Esophagus (tissue), 2 donors: ENCODE data around the gene PLN. TPM values are rescaled to one million over a fixed set of nuclear protein-coding genes. Genes with fewer than 3 reads are reported as not detected.

Experiments used
- H3K27ac ChIP-seq, 2 donors: one replicate each; pipeline ENCODE4 v1.5.1; 2013; ENCODE audit warnings: low read depth in 2 of 2, mild to moderate bottlenecking in 2 of 2, inconsistent platforms in 1 of 2, low read length in 1 of 2, moderate library complexity in 1 of 2
- H3K27me3 ChIP-seq, 2 donors: one replicate each; pipeline ENCODE4 v1.6.1; 2013; ENCODE audit warnings: low read length in 2 of 2, control low read depth in 1 of 2, mild to moderate bottlenecking in 1 of 2; ENCODE audit not compliant: insufficient read depth in 2 of 2, control insufficient read depth in 1 of 2
- H3K36me3 ChIP-seq, 2 donors: one replicate each; pipeline ENCODE4 v1.6.1; 2013; ENCODE audit warnings: low read length in 1 of 2; ENCODE audit not compliant: control insufficient read depth in 2 of 2, insufficient read depth in 2 of 2
- H3K4me1 ChIP-seq, 2 donors: one replicate each; pipeline ENCODE4 v1.6.1; 2013; ENCODE audit warnings: low read length in 1 of 2; ENCODE audit not compliant: control insufficient read depth in 2 of 2, insufficient read depth in 2 of 2
- H3K4me3 ChIP-seq, 2 donors: one replicate each; pipeline ENCODE4 v1.5.1; 2013; ENCODE audit warnings: low read length in 2 of 2, mild to moderate bottlenecking in 2 of 2, low read depth in 1 of 2, moderate library complexity in 1 of 2
- H3K9me3 ChIP-seq, 2 donors: one replicate each; pipeline ENCODE4 v1.6.1; 2013; ENCODE audit warnings: mild to moderate bottlenecking in 2 of 2, low read depth in 1 of 2, low read length in 1 of 2, moderate library complexity in 1 of 2; ENCODE audit not compliant: control insufficient read depth in 2 of 2, insufficient read depth in 1 of 2
- WGBS, 2 donors: extraction: QIAGEN DNeasy Blood & Tissue Kit; methylation state at CpG; one replicate each; pipeline ENCODE4 v1.1.7; 2013; 5-methylcytosine and 5-hydroxymethylcytosine counted together
- polyA plus RNA-seq, 2 donors: library from polyadenylated mRNA; stranded (reverse); fragments of 200-250 nt; gene quantifications; one replicate each; pipeline ENCODE4 v1.2.3, GENCODE V29; 2013
- donor health status: healthy with polysubstance abuse.
- donor health status: Bipolar disorder and iron deficiency.

Gene PLN
- polyA plus RNA-seq, 2 donors, result 8.3 to 15.2 TPM

DNA sequence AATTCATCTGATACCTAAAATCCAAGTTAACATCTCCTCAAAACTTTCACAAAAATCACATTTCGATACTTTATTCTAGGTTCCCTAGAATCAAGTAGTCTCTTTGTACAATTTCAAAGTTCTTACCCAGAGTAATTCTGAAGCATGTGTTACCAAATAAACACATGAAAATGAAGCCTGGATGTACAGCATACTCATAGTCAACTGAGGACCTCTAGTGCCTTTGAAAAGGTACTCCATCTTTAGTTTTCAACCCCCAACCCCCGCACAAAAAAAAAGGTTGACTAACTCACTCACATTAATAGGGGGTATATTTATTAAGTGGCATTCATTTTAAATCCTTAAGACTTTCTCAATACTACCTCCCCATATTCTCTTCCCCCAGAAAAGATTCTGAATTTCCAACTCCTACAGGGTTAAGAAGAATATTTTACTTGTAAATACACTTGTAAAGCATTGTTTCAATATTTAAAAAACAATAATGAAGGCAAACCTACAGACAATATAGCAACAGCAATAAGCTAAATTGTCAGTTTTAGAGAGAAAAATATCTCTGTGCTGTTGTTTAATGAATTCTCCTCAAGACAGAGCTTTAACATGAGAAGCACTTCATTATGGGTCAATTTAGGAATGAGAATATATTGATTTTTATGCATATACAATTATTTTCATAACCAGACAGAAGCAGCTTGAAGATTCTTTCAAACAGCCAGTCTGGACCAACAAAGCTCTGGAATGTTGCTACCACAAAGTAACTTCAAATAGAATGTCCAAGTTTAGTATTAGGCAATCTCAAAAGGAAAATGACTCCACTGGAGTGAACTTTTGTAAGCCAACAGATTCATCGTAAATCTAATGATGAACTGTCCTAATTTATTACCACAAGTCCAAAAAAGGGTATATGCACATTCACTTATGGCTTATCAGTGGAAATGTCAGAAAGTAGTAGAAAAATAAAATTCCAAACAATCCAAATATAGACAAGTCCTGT lies 3.3 kb downstream of the PLN start:
- H3K27ac ChIP-seq, result no peak overlapping the region
- H3K4me3 ChIP-seq, result no peak overlapping the region
- H3K9me3 ChIP-seq, result no peaks in the 10 kb centered on the region
- 29 to 36% methylated on average over 3 of the region's 3 CpGs for WGBS, 2 donors
- H3K27me3 ChIP-seq, result no peaks in the 10 kb centered on the region
- H3K4me1 ChIP-seq, result no peaks in the 10 kb centered on the region
- no peaks in the 10 kb centered on the region for H3K36me3 ChIP-seq

DNA sequence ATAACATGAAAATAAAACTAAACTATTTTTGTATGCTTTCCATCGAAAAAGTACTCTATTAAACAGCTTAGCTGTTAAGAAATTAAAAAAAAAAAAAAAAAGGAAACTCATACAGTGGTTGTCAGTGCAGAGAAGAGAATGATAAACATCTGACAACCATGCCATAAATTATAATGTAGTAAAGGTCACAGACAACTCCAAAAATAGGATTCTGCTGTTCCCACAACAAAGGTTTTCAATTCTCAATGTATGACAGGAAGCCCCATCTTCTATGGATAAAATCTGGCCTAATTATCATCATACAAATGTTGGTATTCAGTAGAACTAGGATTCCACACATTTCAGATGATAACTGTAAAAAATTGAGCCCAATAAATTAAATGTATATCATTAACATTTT lies 5.0 kb downstream of the PLN start:
- Histone ChIP-seq H3K27ac (no peak overlapping the region), H3K36me3 (no peaks in the 10 kb centered on the region), H3K4me1 (no peaks in the 10 kb centered on the region), H3K4me3 (no peak overlapping the region), H3K9me3 (no peaks in the 10 kb centered on the region), H3K27me3 (no peaks in the 10 kb centered on the region)
- WGBS, 2 donors, result 48 to 58% methylated on average over 1 of the region's 1 CpG

DNA sequence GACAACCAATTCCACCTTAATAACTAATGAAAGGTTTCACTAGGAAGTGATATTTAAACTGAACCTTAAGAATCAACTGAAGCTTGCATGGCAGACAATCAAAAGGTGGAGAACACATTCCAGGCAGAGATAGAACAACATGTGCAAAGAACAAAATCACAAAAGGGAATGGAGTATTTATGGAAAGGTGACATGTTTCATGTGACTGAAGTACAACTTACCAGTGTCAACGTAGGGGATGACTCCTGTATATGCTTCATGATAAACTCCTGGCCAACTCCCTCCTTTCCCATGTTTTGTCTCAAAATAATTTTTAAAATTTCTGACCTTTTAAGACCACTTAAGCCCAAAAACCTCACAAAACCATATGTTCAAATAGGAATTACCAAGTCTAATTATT lies 6.6 kb downstream of the PLN start:
- H3K27me3 ChIP-seq, result no peaks in the 10 kb centered on the region
- H3K4me1 ChIP-seq, result no peaks in the 10 kb centered on the region
- no peak overlapping the region for H3K27ac ChIP-seq
- H3K4me3 ChIP-seq, result no peak overlapping the region
- no peaks in the 10 kb centered on the region for H3K9me3 ChIP-seq
- WGBS, 2 donors, result 72 to 83% methylated on average over 1 of the region's 1 CpG
- H3K36me3 ChIP-seq, result no peaks in the 10 kb centered on the region

DNA sequence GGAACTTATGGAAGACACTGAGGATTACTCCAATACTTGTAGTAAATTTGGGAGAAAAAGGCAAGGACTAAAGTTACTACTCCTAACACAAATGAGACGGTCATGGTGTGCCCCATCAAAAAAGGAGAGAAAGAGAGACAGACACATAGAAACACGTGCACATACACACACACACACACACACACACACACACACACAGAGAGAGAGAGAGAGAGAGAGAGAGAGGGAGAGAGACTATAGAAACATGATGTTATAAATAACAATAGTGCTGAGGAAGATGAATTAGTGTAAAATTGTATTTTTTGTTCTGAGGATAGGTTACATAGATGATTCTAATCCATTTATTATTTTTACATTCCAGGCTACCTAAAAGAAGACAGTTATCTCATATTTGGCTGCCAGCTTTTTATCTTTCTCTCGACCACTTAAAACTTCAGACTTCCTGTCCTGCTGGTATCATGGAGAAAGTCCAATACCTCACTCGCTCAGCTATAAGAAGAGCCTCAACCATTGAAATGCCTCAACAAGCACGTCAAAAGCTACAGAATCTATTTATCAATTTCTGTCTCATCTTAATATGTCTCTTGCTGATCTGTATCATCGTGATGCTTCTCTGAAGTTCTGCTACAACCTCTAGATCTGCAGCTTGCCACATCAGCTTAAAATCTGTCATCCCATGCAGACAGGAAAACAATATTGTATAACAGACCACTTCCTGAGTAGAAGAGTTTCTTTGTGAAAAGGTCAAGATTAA lies 10.5 kb downstream of the PLN start:
- no peaks in the 10 kb centered on the region for H3K9me3 ChIP-seq
- H3K4me1 ChIP-seq, result no peaks in the 10 kb centered on the region
- 46 to 55% methylated on average over 6 of the region's 6 CpGs for WGBS, 2 donors
- H3K27me3 ChIP-seq, result no peaks in the 10 kb centered on the region
- H3K27ac ChIP-seq, result no peak overlapping the region
- H3K36me3 ChIP-seq, result no peaks in the 10 kb centered on the region
- no peak overlapping the region for H3K4me3 ChIP-seq

DNA sequence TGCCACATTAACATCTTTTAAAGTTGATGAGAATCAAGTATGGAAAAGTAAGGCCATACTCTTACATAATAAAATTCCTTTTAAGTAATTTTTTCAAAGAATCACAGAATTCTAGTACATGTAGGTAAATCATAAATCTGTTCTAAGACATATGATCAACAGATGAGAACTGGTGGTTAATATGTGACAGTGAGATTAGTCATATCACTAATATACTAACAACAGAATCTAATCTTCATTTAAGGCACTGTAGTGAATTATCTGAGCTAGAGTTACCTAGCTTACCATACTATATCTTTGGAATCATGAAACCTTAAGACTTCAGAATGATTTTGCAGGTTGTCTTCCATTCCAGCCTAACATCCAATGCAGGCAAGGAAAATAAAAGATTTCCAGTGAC lies 11.6 kb downstream of the PLN start:
- no peak overlapping the region for H3K27ac ChIP-seq

DNA sequence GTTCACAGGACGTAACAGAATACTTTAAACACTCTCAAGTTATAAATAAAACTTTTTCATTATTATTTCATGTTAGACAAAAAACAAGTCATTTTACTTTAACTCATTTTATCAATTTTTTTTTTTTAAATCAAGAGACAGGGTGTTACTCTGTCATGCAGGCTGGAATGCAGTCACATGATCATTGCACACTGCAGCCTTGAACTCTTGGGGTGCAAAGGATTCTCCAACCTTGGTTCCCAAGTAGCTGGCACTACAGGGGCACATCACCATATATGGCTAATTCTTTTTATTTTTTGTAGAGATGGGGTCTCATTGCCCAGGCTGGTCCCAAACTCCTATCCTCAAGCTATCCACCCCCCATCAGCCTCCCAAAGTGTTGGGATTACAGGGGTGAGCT lies 14.2 kb downstream of the PLN start:
- Histone ChIP-seq H3K4me3 (no peak overlapping the region), H3K4me1 (no peaks in the 10 kb centered on the region), H3K27ac (no peak overlapping the region), H3K27me3 (no peaks in the 10 kb centered on the region), H3K36me3 (no peaks in the 10 kb centered on the region), H3K9me3 (no peaks in the 10 kb centered on the region)
- 77 to 86% methylated on average over 1 of the region's 1 CpG for whole genome bisulfite sequencing, 2 donors

More for the DNA sequence above, 11.6 kb downstream of the PLN start:
- no peak overlapping the region for H3K4me3 ChIP-seq
- H3K36me3 ChIP-seq, result no peaks in the 10 kb centered on the region
- H3K27me3 ChIP-seq, result no peaks in the 10 kb centered on the region
- no peaks in the 10 kb centered on the region for H3K4me1 ChIP-seq
- no peaks in the 10 kb centered on the region for H3K9me3 ChIP-seq

DNA sequence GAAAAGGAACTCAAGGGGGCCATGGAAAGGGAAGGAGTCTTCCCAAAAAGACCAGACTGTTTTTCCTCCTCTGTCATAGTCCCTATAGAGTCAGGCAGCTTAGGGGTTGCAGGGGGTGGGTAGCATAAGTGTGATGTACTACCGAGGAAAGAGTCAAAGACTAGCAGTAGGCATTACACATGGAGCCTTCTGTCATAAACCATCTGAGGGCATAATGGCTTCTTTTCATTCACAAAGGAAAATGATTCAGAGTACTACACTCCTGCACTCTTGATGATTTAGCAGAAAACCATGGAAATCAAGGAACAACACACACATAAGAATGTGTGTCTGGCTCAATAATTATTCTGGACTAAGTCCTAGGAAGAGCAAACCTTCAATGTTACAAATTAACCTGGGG lies 14.9 kb downstream of the PLN start:
- H3K36me3 ChIP-seq, result no peaks in the 10 kb centered on the region
- no peaks in the 10 kb centered on the region for H3K4me1 ChIP-seq
- WGBS, 2 donors, result 81 to 85% methylated on average over 1 of the region's 1 CpG
- H3K27me3 ChIP-seq, result no peaks in the 10 kb centered on the region
- H3K4me3 ChIP-seq, result no peak overlapping the region
- no peak overlapping the region for H3K27ac ChIP-seq
- no peaks in the 10 kb centered on the region for H3K9me3 ChIP-seq

DNA sequence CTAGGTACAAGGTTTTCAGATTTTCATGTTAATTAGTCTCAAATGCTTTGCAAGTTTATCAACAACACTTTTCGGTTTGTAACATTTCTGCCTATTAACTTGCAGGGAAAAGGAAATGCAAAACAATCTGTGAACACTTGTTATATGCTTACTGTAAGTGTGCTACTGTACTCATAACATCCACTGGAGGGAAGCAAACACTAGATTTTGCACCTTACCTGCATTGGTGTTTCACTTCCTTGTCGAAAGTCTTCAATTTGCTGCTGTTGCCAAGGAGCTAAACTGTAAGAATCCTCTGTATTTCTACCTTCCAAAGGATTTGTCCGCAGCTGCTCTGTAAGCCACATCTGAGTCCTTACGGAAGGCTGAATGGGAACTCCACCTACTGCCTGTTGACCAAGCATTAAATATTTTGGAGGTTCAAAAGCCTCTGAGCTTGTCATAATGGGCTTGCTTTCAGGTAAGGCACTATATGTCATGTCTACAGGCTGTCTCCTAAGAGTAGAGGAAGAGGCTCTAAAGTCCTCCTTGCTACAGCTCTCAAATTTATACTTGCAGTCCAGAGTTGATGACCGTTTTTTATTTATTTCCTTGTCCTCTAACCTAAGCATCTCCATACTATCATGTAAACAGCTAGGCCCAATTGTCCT lies 17.3 kb downstream of the PLN start:
- Histone ChIP-seq H3K36me3 (no peaks in the 10 kb centered on the region), H3K27me3 (no peaks in the 10 kb centered on the region), H3K4me1 (no peaks in the 10 kb centered on the region), H3K4me3 (no peak overlapping the region), H3K9me3 (no peaks in the 10 kb centered on the region), H3K27ac (no peak overlapping the region)
- 66 to 67% methylated on average over 5 of the region's 5 CpGs for whole genome bisulfite sequencing, 2 donors

DNA sequence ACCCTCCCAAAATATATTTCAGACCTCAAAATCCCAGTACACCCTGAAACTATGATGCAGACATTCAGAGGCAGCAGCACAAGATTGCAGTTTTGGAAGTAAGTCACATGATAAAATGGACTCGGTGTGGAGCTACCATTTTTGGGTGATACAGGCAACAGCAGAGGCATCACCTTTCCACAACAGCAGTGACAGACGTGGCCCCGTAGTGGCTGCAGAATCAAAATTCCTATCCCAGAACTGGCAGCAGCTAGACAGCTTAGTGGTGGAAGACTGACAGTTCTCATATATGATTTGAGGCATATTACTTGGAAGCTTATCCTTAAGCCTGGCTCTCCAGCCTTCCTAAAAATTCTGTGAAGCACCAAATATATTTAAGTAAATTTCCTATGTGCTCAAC lies 19.9 kb downstream of the PLN start:
- no peak overlapping the region for H3K4me3 ChIP-seq
- WGBS, 2 donors, result 76 to 81% methylated on average over 3 of the region's 3 CpGs
- H3K27me3 ChIP-seq, result no peaks in the 10 kb centered on the region
- H3K27ac ChIP-seq, result no peak overlapping the region
- H3K9me3 ChIP-seq, result no peaks in the 10 kb centered on the region
- no peaks in the 10 kb centered on the region for H3K4me1 ChIP-seq
- H3K36me3 ChIP-seq, result no peaks in the 10 kb centered on the region
